HG02571 (cell line): ENCODE results near the gene C5orf63.
"Not testable (repeated sequence)": the region's sequence is repeated elsewhere in the genome, so short reads cannot be mapped to it uniquely, and the experiment has no call there.

Experiments
- ATAC-seq: cut with Tn5 transposase; IDR thresholded peaks from one replicate; pipeline ENCODE4 v1.9.1; 2021; ENCODE audit warnings: mild to moderate bottlenecking, moderate library complexity; ENCODE audit not compliant: unreplicated experiment

The C5orf63 gene

DNA sequence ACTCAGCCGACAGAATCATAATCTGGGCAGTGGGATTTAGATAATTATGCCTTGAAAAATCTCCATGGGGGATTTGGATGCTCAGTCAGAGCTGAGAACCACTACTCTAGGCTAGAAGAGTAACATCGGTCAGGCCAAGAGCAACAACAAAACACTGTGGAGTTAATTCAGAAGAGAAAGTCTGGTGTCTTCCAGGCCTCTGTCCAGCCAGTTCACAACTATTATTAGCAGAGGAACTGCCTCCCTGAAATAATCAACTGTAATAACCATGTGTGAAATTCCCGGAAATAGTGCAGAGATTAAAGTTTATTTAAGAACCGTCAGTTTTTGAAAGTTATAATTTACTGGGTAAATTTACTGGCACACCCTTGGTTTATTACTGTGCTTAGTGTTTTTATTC, 34.8 kb downstream of the C5orf63 start:
- ATAC-seq: no peak

- no peak for ATAC-seq
Measured at GRCh38 chr5:127031863-127032232, 41.5 kb downstream of the C5orf63 start.

DNA sequence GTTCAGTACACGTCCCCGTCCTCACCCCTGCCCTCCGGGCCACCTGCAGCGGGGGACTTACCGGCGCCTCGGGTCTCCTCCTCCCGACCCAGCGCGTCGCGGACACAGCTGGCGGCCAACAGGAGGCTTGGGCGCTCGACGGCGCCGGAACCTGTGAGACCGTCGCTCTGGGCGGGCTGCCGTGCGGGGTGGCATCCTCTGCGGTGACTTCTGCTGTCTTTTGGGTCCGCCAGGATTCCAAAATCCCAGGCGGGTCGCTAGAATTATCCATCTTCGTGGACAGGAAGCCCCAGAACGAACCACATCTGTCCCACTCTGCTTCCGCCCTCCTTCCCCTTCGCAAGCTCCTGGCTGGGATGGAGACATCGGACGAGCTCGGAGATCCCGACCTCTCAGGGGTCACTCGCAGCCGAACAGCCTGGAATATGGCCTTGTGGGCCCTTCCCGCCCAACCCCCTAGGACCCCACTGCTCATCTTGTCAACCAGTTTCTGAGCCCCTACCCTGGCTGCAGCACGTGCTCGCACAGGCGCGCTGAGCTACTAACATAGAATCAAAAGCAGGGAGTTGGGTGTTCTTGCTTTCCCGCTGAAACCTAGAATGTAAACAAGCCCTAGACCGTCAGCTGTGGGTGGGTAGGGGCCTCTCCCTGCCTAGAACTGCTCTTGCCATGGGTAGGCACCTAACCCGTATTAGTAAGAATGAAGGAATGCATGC, 42.0 kb downstream of the C5orf63 start:
- no peak for ATAC-seq

GRCh38 chr5:127030259-127031146, 42.8 kb downstream of the C5orf63 start, which contains the start of gene MARCHF3:
Gene MARCHF3, minus strand, starts transcription at chr5:127030558. Its CDS starts 112,387 bp downstream, at chr5:126918171.
- peak; percentile 95 for ATAC-seq

GRCh38 chr5:127029581-127030258, 43.6 kb downstream of the C5orf63 start:
- ATAC-seq: peak; percentile 12

DNA sequence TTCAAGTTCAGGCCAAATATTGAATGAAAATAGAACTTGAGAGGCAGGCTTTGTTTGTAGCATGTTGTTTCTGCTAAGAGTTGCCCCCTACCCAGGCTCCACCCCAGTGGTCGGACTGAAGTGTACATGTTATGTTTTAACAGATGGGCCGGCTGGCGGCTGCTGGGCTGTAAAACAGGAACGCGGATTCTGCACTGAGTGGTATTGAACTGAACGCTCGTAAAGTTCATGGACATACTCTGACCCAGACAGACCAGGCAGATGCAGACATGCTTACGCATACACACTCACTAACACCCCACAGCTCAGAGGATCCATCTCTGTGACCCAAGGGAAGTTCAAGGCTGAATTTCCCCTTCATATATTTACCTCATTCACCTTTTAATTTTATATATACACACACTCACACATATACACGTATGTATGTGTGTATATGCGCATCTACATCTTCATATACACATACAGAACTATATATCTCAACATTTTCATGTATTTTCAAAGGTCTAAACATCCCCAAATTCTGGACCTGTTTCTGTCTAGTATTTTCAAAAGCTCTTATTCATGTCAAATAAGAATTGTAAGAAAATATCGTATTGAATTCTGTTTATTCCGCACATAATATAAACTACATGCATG, 44.4 kb downstream of the C5orf63 start:
- no peak for ATAC-seq

DNA sequence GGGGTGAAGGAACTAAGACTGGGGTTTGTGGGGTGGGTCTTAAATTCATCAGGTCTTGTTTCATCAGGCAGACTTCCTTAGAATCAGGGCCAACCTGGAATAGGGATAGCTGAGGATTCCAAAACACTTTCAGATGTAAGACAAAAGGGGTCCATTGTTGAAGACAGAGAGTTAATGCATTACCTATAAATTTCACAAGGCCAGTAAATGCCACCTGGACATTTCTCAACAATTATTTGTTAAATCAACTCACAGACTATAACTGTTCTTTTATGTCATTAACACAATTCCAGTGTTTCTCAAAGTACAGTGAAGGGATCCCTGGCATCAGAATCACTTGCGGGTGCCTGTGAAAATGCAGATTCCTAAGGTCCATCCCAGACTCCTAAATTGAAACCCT, 45.8 kb downstream of the C5orf63 start:
- no peak for ATAC-seq

DNA sequence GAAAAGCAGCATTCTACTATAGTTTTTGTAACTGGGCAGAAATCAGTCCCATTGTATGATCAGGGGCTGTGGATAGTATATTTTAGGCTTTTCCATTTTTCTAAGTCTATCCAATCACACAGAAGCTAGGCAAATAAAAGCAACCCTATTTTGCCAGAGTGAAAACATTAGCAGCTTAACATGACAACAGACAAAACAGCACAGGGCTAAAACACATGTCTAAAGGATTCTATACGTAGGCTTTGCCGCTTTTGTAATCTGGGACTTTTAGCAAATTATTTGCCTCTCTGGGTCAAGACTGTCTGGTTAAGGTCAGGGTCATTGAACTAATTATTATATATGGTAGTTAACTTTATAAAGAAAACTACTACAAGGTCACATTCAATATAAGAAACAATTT, 47.1 kb downstream of the C5orf63 start:
- no peak for ATAC-seq

DNA sequence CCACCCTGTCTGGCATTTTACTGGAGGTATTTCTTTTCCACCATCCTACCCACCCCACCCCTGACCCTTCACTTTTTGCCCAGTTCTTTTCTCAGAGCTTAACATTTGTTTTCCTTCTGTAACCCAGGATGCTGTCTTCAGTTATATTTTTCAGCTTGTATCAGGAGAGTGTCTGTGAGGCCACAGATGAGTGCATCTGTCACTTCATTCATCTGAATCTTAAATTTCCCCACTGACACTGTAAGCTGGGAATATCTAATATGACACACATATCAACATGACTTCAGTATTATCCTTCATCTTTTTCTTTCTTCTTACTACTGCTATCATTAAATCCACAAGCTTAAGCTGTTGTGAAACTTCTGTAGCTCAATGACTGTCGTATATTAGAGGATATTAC, 47.8 kb downstream of the C5orf63 start:
- no peak for ATAC-seq

- no peak for ATAC-seq
Measured at GRCh38 chr5:127024821-127025220, 48.5 kb downstream of the C5orf63 start.

DNA sequence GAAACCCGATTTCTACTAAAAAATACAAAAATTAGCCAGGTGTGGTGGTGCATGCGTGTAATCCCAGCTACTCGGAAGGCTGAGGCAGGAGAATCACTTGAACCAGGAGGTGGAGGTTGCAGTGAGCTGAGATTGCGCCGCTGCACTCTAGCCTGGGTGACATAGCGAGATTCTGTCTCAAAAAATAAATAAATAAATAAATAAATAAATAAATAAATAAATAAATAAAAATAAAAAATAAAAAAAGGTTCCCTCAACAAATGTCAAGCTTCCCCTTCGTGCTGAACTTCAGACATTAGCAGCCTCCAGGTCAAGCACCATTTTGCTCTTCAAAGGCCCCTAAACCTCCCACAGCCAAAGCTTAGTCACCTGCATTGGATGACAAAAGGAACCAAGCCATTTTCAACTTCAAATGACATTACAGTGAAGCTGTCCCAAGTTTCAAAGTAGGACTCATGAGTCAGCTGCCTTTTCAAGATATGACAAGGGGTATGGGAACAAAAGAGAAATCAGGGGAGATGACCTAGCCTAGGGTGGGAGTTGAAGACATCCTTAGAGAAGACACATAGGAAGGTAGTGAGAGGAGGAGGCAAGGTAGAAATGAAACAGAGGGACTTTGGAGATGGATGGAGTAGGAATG, 49.6 kb downstream of the C5orf63 start:
- not testable (repeated sequence) for ATAC-seq

GRCh38 chr5:127022846-127023245, 50.5 kb downstream of the C5orf63 start:
- no peak for ATAC-seq

- peak; percentile 51 for ATAC-seq
Measured at GRCh38 chr5:127019928-127020327, 53.4 kb downstream of the C5orf63 start.

DNA sequence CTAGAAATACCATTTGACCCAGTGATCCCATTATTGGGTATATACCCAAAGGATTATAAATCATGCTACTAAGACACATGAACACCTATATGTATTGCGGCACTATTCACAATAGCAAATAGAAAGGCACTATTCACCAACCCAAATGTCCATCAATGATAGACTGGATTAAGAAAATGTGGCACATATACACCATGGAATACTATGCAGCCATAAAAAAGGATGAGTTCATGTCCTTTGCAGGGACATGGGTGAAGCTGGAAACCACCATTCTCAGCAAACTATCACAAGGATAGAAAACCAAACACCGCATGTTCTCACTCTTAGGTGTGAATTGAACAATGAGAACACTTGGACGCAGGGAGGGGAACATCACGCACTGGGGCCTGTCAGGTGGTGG, 56.6 kb downstream of the C5orf63 start:
- ATAC-seq: not testable (repeated sequence)

DNA sequence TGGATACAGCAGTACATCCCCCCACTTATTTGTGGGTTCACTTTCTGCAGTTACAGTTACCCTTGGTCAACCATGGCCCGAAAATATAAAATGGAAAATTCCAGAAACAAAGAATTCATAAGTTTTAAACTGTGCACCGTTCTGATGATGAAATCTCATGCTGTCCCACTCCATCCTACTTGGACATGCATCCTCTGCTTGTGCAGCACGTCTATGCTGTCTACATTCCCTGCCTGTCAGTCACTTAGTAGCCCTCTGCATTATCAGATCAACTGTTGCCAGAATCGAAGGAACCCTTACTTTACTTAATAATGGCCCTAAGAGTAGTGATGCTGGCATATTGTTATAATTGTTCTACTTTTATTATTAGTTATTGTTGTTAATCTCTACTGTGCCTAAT, 57.6 kb downstream of the C5orf63 start:
- no peak for ATAC-seq

GRCh38 chr5:127014573-127014972, 58.7 kb downstream of the C5orf63 start:
- no peak for ATAC-seq

DNA sequence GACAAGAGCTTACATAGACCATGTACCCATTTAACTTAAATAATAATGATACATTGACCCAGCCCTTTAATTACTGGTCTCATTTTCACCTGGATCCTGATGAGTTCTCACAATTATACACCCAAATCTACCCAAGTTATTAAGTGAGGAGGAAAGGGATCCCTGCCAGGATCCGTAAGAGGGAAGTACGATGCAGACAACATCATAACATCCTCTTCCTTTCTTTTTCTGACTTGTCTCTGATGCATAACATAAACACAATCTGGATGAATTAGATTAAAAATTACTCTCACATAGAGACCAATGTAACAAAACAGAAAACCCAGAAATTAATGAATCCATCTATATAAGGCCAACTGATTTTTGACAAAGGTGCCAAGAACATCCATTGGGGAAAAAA, 59.9 kb downstream of the C5orf63 start:
- no peak for ATAC-seq

GRCh38 chr5:127012916-127013315, 60.4 kb downstream of the C5orf63 start:
- no peak for ATAC-seq

GRCh38 chr5:127011961-127012644, 61.2 kb downstream of the C5orf63 start:
- ATAC-seq: peak; percentile 65

- ATAC-seq: no peak
Measured at GRCh38 chr5:127011153-127011552, 62.1 kb downstream of the C5orf63 start.
